HG03045 (cell line): ENCODE data around the gene MYO16.
"Not testable (repeated sequence)": the region's sequence is repeated elsewhere in the genome, so short reads cannot be mapped to it uniquely, and the experiment has no call there.

Source experiments
- ATAC-seq: cut with Tn5 transposase; IDR thresholded peaks from one replicate; pipeline ENCODE4 v1.9.1; 2021; ENCODE audit warnings: mild to moderate bottlenecking, moderate library complexity; ENCODE audit not compliant: unreplicated experiment

MYO16 gene

GRCh38 chr13:109026266-109026665, 396.9 kb downstream of the MYO16 start:
- ATAC-seq: no peak

GRCh38 chr13:109028624-109029023, 399.2 kb downstream of the MYO16 start:
- ATAC-seq: no peak

- ATAC-seq: no peak
Observed at GRCh38 chr13:109033090-109033489, 403.7 kb downstream of the MYO16 start.

DNA sequence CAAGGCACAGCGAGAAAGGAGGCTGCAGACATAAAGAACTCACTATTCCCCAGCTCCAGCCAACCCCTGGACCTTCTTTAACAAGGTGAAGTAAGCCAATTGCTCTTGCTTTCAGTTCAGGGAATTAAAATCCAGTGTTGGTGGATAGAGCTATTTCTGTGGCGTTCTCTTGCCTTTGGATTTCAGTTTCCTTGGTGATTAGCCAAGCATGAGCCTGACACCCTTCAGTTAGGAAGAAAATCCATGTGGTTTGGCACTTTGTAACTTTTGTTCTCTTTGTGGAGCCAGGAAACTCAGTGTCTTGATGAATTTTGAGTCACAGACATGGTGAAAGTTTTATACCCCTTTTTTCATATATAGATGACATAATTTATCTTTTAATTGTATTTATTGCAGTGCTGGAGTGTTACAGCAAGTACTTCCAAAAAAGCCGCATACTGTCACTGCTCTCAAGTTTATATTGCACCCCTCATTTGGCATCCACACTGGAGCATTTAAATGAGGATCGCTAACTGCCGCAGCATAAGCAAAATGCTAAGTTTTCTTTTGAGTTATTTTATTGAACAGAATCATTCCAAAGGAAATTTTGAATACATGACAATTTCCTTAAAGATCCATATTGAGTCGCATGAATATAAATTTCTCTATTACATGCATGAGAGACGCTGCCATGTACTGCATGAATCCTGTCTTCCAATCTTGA, 406.8 kb downstream of the MYO16 start:
- no peak for ATAC-seq

- ATAC-seq: no peak
Observed at GRCh38 chr13:109043636-109044035, 414.2 kb downstream of the MYO16 start.

- no peak for ATAC-seq
Observed at GRCh38 chr13:109055850-109056249, 426.4 kb downstream of the MYO16 start.

DNA sequence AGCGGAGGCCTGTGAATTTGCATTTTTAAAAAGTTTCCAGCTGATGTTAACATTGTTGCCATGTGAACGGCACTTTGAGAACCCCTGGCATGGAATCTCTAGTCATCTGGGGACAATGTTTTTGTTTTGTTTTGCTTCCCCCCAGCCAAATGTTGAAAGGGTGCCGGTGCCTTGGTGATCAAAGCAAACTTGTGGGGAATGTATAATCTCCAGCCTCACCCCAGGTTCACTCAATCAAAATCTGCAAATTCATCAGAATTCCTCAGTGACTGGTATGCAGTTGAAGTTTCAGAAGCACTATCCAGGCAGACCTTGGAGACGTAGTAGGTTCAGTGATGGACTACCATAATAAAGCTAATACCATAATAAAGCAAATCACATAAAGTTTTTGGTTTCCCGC, 428.7 kb downstream of the MYO16 start:
- no peak for ATAC-seq

- ATAC-seq: no peak
Observed at GRCh38 chr13:109072505-109072904, 443.1 kb downstream of the MYO16 start.

DNA sequence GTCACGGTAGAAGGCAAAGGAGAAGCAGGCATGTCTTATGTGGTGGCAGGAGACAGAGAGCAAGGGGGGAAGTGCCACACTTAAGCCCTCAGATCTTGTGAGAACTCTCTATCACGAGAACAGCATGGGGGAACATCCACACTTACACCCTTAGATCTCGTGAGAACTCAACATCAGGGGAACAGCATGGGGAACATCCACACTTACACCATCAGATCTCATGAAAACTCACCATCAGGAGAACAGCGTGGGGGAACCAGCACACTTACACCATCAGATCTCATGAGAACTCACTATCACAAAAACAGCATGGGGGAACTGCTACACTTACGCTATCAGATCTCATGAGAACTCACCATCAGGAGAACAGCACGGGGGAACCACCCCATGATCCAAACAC, 445.0 kb downstream of the MYO16 start:
- ATAC-seq: no peak

DNA sequence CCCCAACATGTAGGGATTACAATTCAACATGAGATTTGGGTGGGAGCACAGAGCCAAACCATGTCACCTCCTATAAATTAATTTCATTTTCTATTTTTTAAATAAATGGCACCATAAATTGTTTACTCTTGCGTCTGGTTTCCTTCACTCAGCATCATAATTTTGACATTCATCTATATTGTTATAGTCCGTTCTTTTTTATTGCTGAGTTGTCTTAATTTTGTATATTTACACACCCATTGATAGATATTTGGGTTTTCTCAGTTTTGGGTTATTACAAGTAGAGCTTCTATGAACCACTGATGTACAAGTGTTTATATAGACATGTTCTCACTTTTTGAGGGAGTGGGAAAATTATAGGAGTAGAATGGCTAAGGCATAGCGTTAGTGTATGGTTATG, 445.4 kb downstream of the MYO16 start:
- ATAC-seq: no peak

DNA sequence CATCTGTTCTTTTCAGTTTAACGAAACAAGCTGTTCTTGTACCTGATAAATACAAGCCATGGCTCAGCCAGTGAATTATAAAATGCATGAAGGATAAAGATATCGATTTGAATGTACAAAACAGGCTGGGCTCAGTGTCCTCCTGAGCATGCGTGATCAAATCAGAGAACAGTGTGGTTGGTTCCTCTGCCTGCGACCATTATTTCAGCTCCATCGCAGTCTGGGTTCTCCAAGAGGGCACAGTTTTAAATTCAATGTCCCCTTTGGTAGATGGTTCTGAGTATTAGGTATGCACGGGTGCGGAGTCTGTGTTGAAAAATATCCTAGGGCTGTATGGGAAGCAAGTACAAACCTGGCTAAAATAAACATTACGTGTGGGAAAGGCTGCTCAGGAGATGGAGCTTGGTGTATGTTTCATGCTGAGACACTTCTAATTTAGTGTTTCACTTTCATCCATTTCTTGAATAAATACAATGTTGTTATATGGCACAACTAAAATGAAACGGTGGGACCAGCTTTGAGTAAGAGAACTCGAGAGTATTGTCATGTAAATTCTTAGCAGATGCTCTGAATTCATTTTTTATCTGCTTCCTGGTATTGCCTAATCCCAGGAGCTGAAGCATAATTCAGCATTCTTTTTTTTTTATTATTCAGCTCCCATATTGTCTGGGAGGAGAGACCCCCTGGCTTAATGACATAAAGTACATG, 458.7 kb downstream of the MYO16 start:
- no peak for ATAC-seq

- ATAC-seq: no peak
Observed at GRCh38 chr13:109088624-109088917, 459.2 kb downstream of the MYO16 start.

DNA sequence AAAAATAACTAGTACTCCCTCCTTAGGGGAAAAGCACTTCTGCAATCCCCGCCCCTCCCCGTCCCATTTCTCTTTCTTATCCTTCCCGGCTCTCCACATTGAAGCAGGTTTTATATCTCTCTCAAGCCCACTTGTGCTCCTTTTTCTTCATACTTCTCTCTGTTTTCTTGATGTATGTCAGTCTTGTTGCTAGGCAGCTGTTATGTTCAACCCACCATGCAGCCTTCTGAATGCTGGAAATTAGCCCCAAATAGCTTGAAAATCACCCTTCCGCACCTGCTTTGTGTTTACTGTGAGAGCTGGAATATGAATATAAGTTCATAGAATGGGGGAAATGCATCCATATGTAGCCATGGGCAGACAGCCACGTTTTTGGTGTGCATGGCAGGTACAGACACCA, 461.4 kb downstream of the MYO16 start:
- no peak for ATAC-seq

GRCh38 chr13:109091249-109091648, 461.8 kb downstream of the MYO16 start:
- no peak for ATAC-seq

DNA sequence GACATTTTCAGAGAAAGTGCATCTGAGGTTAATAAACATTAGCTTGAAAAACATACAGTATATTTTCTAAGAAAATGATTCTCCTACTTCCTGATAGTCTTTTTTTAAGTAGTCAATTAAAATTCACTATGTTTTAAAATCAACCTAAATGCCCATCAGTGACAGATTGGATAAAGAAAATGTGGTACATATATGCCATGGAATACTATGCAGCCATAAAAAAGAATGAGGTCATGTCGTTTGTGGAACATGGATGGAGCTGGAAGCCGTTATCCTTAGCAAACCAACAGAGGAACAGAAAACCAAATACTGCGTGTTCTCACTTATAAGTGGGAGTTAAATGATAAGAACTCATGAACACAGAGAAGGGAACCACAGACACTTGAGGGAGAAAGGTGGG, 462.8 kb downstream of the MYO16 start:
- not testable (repeated sequence) for ATAC-seq

GRCh38 chr13:109093998-109094397, 464.6 kb downstream of the MYO16 start:
- ATAC-seq: no peak

DNA sequence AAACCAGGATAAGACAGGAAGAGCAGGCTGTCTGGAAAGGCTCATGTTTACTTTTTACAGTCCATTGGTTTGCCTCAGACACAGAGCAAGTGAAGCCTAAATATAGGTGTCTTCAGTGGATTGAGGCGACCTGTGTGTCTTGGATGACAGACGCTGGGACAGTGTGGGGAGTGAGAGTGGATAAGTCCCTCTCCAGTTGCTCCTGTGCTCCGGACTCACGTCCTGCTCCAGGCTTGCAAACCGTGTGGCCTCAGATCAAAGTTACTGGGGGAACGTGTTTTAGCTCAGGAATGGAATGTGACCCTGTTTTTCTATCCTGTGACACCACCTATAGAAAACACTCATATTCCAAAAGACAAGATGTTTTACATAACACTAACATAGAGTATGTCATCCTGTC, 465.7 kb downstream of the MYO16 start:
- ATAC-seq: no peak

DNA sequence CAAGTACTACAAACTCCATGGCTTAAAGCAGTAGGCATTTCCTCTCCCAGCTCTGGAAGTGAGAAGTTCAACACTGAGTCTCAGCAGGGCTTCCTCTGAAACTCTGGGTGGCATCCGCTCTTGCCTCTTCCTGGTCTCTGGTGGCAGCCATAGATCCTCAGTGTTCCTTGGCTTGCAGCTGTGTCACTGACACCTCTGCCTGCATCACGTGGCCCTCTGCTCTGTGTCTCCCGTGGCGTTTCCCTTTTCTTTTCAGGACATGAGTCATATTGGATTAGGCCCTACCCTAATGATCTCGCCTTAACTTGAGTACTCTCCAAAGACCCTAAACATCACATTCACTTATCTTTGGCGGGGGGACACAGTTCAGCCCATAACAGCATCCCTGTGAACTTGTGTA, 466.7 kb downstream of the MYO16 start:
- no peak for ATAC-seq

GRCh38 chr13:109100705-109101304, 471.4 kb downstream of the MYO16 start:
- ATAC-seq: no peak

DNA sequence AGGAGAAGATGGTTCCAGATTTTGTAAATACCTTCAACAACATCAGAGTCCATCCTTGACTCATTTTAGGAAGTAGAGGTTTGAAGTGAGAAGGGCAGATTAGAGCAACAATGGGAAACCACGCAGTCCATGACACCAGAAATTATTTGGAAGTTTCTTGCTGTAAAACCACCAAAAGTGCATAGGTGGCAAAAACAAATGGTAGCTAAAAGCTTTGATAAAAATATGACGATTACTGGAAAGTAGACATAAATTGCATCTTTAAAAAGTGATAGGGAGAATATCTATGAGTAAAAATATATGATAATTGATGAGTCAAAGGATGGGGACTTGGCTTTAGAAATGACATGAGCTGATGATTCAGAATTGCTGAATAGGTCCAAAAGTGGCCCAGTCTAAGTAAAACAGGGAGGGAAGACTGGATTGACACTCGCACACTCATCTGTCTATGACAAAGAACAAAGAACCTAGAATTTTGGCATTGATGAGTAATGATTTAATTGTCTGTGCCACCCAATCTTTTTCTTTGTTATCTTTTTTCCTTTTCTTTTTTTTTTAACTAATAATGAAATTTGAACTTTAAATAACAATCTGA, 472.2 kb downstream of the MYO16 start:
- no peak for ATAC-seq

DNA sequence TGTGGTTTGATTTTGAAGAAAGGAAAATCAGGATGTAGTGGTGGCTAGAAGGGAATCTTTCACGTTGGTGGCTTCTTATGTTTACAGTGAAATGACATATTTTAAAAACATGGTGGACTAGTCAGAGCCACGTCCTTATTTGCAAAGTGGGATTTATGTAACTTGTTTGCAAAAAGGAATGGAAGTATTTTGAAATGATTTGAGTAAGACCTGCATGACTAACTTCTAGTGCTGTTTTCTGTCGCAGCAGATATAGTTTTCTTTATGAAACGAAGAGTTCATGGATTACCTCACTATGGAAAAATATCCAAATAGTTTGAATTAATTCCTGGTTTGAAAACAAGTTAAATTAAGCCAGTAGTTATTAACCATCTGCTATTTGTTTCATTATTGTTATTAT, 476.5 kb downstream of the MYO16 start:
- no peak for ATAC-seq

GRCh38 chr13:109110159-109110558, 480.7 kb downstream of the MYO16 start:
- no peak for ATAC-seq
